Measurements from ENCODE around the gene TIMP3.
"Not testable (repeated sequence)": the region's sequence is repeated elsewhere in the genome, so short reads cannot be mapped to it uniquely, and the experiment has no call there.

TIMP3 gene

GRCh38 chr22:32801537-32802236 is at the start of gene TIMP3:
Gene TIMP3 (plus strand): TSS chr22:32801705. CDS start chr22:32802002, 297 bp downstream.
- no peak for DNase-seq

- no peak for DNase-seq
Measured at GRCh38 chr22:32752326-32752725, 49.2 kb upstream of the TIMP3 start.

- DNase-seq: no peak
Measured at GRCh38 chr22:32752816-32753520, 48.5 kb upstream of the TIMP3 start.

- DNase-seq: no peak
Measured at GRCh38 chr22:32753591-32753990, 47.9 kb upstream of the TIMP3 start.

- DNase-seq: no peak
Measured at GRCh38 chr22:32754413-32755041, 47.0 kb upstream of the TIMP3 start.

GRCh38 chr22:32757086-32757762 is 44.3 kb upstream of the TIMP3 start:
- DNase-seq: not testable (repeated sequence)

- no peak for DNase-seq
Measured at GRCh38 chr22:32758866-32759385, 42.6 kb upstream of the TIMP3 start.

GRCh38 chr22:32760396-32760795 is 41.1 kb upstream of the TIMP3 start:
- no peak for DNase-seq

GRCh38 chr22:32760815-32761214 is 40.7 kb upstream of the TIMP3 start:
- DNase-seq: no peak

GRCh38 chr22:32761251-32761903 is 40.1 kb upstream of the TIMP3 start:
- DNase-seq: no peak

- no peak for DNase-seq
Measured at GRCh38 chr22:32764330-32765131, 37.0 kb upstream of the TIMP3 start.

- DNase-seq: no peak
Measured at GRCh38 chr22:32765132-32765618, 36.3 kb upstream of the TIMP3 start.

- DNase-seq: no peak
Measured at GRCh38 chr22:32771756-32772155, 29.7 kb upstream of the TIMP3 start.

GRCh38 chr22:32775957-32776356 is 25.5 kb upstream of the TIMP3 start:
- no peak for DNase-seq

- no peak for DNase-seq
Measured at GRCh38 chr22:32776397-32776796, 25.1 kb upstream of the TIMP3 start.

GRCh38 chr22:32776802-32777201 is 24.7 kb upstream of the TIMP3 start:
- DNase-seq: no peak

GRCh38 chr22:32777987-32778386 is 23.5 kb upstream of the TIMP3 start:
- no peak for DNase-seq

GRCh38 chr22:32780726-32781310 is 20.7 kb upstream of the TIMP3 start:
- no peak for DNase-seq

GRCh38 chr22:32781695-32782094 is 19.8 kb upstream of the TIMP3 start:
- no peak for DNase-seq

GRCh38 chr22:32785321-32786026 is 16.0 kb upstream of the TIMP3 start:
- no peak for DNase-seq

GRCh38 chr22:32786027-32786418 is 15.5 kb upstream of the TIMP3 start:
- DNase-seq: no peak

All from NCI-H1694 treated with DMSO at 0.1 percent for 48 hours (cell line).